Measurements from ENCODE around the gene UBE2C.

The UBE2C gene

DNA sequence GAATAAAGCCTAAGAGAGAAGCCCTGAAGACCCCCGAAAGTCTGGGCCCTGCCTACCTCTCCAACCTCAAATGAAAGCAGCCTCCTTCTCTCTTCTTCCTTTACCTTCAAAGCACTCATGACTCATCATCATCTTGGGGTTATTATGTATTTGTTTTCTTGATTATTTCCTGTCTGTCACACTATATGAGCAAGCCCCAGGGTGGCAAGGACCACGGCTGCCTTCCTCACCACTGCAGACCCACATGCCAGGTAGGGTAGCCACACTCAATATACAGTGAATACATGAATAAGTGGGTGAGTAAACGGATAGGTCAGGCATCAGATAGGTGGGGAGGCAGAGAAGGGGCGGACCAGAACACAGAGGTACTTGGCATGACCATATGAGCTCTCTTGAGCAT lies 29.6 kb upstream of the UBE2C start:
- TF ChIP-seq SPI1 (IDR thresholded peaks at IDR 0.05; ENCODE audit: borderline replicate concordance, low read depth) (no peak), POLR2AphosphoS5 (IDR thresholded peaks at IDR 0.05; ENCODE audit: low read depth) (no peak), GABPA (IDR thresholded peaks at IDR 0.05; ENCODE audit: low read depth) (no peak)
- TF ChIP-seq, protein P1, sequence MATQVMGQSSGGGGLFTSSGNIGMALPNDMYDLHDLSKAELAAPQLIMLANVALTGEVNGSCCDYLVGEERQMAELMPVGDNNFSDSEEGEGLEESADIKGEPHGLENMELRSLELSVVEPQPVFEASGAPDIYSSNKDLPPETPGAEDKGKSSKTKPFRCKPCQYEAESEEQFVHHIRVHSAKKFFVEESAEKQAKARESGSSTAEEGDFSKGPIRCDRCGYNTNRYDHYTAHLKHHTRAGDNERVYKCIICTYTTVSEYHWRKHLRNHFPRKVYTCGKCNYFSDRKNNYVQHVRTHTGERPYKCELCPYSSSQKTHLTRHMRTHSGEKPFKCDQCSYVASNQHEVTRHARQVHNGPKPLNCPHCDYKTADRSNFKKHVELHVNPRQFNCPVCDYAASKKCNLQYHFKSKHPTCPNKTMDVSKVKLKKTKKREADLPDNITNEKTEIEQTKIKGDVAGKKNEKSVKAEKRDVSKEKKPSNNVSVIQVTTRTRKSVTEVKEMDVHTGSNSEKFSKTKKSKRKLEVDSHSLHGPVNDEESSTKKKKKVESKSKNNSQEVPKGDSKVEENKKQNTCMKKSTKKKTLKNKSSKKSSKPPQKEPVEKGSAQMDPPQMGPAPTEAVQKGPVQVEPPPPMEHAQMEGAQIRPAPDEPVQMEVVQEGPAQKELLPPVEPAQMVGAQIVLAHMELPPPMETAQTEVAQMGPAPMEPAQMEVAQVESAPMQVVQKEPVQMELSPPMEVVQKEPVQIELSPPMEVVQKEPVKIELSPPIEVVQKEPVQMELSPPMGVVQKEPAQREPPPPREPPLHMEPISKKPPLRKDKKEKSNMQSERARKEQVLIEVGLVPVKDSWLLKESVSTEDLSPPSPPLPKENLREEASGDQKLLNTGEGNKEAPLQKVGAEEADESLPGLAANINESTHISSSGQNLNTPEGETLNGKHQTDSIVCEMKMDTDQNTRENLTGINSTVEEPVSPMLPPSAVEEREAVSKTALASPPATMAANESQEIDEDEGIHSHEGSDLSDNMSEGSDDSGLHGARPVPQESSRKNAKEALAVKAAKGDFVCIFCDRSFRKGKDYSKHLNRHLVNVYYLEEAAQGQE (IDR thresholded peaks at IDR 0.05; ENCODE audit: insufficient replicate concordance, low read depth), result no peak
- TF ChIP-seq, protein P2, sequence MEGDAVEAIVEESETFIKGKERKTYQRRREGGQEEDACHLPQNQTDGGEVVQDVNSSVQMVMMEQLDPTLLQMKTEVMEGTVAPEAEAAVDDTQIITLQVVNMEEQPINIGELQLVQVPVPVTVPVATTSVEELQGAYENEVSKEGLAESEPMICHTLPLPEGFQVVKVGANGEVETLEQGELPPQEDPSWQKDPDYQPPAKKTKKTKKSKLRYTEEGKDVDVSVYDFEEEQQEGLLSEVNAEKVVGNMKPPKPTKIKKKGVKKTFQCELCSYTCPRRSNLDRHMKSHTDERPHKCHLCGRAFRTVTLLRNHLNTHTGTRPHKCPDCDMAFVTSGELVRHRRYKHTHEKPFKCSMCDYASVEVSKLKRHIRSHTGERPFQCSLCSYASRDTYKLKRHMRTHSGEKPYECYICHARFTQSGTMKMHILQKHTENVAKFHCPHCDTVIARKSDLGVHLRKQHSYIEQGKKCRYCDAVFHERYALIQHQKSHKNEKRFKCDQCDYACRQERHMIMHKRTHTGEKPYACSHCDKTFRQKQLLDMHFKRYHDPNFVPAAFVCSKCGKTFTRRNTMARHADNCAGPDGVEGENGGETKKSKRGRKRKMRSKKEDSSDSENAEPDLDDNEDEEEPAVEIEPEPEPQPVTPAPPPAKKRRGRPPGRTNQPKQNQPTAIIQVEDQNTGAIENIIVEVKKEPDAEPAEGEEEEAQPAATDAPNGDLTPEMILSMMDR (IDR thresholded peaks at IDR 0.05; ENCODE audit: insufficient read depth, low read length), result no peak
- Histone ChIP-seq H3K27ac (replicated peaks) (no peak overlapping the region), H3K27me3 (ENCODE audit: insufficient read depth, poor library complexity, severe bottlenecking) (no peaks in the 10 kb centered on the region), H3K4me3 (replicated peaks; ENCODE audit: insufficient read depth, low read length) (no peak overlapping the region)
- no peak for DNase-seq (ENCODE audit: low read depth in 1 of 2, low spot score in 1 of 2)

DNA sequence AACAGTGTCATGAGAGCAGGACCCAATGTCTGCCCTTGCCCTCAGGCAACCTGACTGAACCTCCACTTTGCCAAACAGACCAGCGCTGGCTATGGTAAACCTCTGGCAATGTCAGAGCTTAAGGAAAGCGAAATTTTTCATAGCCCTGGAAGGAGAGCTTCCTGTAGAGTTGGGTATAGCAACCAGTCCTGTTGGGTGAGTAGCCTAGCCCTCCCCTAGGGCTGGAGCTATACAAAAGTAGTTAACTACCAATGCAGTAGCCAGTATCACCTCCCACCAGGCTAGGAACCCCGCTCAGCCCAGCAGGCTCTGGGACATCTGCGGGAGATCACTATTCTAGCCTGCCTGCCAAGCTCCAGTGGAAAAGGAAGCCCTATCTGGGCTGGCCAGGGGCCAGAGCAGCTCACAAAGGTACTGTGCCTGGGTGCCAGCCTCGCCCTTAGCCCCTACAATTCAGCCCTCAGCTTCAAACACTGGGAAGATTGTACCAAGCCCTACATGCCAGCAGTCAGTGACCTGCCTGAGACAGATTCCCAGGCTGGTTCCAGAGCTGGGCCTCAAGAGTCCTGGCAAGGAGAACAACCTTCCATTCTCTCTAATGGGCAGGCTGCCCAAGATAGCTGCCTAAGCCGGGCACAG lies 28.7 kb upstream of the UBE2C start:
- no peak overlapping the region for H3K4me3 ChIP-seq (replicated peaks; ENCODE audit: insufficient read depth, low read length)
- no peak overlapping the region for H3K27ac ChIP-seq (replicated peaks)
- DNase-seq (ENCODE audit: low read depth in 1 of 2, low spot score in 1 of 2), result no peak
- TF ChIP-seq, protein P2 (IDR thresholded peaks at IDR 0.05; ENCODE audit: insufficient read depth, low read length), result no peak
- TF ChIP-seq GABPA (IDR thresholded peaks at IDR 0.05; ENCODE audit: low read depth) (no peak), SPI1 (IDR thresholded peaks at IDR 0.05; ENCODE audit: borderline replicate concordance, low read depth) (no peak), POLR2AphosphoS5 (IDR thresholded peaks at IDR 0.05; ENCODE audit: low read depth) (no peak)
- TF ChIP-seq, protein P1 (IDR thresholded peaks at IDR 0.05; ENCODE audit: insufficient replicate concordance, low read depth), result no peak
- H3K27me3 ChIP-seq (ENCODE audit: insufficient read depth, poor library complexity, severe bottlenecking), result no peaks in the 10 kb centered on the region

DNA sequence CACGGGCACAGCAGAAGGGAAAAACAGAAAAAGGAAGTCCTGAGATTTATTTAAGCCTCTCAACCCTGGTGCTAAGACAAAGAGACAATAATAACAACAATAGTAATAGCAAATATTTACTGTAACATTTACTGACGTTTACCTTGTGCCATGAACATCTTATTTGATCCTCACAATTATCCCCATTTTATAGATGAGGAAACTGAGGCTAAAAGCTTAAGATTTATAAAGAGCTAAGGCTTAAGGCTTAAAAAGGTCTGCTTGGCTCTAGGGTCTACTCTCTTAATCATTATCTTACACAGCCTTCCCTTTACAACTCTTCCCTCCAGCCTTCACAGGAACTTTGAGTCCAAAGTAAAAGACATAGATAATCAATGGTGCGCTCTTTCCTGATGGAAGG lies 24.1 kb upstream of the UBE2C start:
- H3K4me3 ChIP-seq (replicated peaks; ENCODE audit: insufficient read depth, low read length), result no peak overlapping the region
- DNase-seq (ENCODE audit: low read depth in 1 of 2, low spot score in 1 of 2), result no peak
- no peaks in the 10 kb centered on the region for H3K27me3 ChIP-seq (ENCODE audit: insufficient read depth, poor library complexity, severe bottlenecking)
- no peak overlapping the region for H3K27ac ChIP-seq (replicated peaks)
- TF ChIP-seq GABPA (IDR thresholded peaks at IDR 0.05; ENCODE audit: low read depth) (no peak), SPI1 (IDR thresholded peaks at IDR 0.05; ENCODE audit: borderline replicate concordance, low read depth) (peak; percentile 6; the same call in 1 of the 2 replicates)

DNA sequence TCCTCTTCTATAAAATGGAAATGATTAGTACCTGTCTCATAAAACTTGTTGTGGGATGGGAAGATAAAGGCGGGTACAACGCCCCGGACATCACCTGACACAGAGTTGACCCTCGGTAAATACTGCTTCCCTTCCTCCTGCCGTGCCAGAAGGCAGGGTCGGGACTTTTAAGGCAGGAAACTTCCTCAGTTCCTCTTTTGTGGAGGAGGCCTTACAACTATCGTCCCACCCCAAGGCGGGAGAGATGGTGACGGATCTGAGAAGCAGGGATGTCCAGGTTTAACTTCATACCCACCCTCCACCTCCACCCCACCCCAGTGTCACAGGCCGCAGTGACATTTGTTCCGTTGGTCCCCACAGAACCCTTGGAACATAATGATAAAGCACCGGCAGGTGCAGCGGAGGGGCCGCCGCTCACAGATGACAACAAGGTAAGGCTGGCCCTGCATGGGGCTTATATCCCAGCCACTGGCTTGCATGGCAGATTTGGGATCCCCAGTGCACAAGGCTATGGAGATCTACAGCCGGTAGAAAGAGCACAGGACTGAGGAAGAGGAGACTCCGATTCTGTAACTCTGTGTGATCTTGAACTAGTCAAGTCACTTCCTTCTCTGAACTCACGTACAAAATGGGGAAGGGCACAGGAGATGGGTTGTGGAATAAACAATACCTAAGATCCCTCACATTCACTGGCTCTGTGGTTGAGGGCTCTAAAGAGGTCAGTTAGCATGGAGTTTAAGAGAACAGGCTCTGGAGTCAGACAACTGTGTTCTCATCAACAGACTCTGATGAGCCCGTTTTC lies 19.9 kb upstream of the UBE2C start:
- peak; percentile 51 to 70 for DNase-seq (ENCODE audit: low read depth in 1 of 2, low spot score in 1 of 2)
- H3K27me3 ChIP-seq (ENCODE audit: insufficient read depth, poor library complexity, severe bottlenecking), result no peaks in the 10 kb centered on the region
- TF ChIP-seq, protein P2 (IDR thresholded peaks at IDR 0.05; ENCODE audit: insufficient read depth, low read length), result no peak
- TF ChIP-seq, protein P1 (IDR thresholded peaks at IDR 0.05; ENCODE audit: insufficient replicate concordance, low read depth), result no peak
- TF ChIP-seq SPI1 (IDR thresholded peaks at IDR 0.05; ENCODE audit: borderline replicate concordance, low read depth), result peak; percentile 96
- TF ChIP-seq GABPA (IDR thresholded peaks at IDR 0.05; ENCODE audit: low read depth), result 0 out of 2 replicates have a peak, but pooled peaks have one; percentile 41
- TF ChIP-seq POLR2AphosphoS5 (IDR thresholded peaks at IDR 0.05; ENCODE audit: low read depth), result peak; percentile 33
- peak overlapping the region; percentile 95 for H3K4me3 ChIP-seq (replicated peaks; ENCODE audit: insufficient read depth, low read length)
- peak overlapping the region; percentile 92 for H3K27ac ChIP-seq (replicated peaks)

All from HL-60 (cell line).